TTC549 (cell line): ENCODE data around the gene C2CD2L.
A peak's percentile ranks its signal among the peaks of the same experiment; 100 is the strongest.
"Not testable (repeated sequence)": the region's sequence is repeated elsewhere in the genome, so short reads cannot be mapped to it uniquely, and the experiment has no call there.

Experiments
- FAIRE-seq: peaks from 2 replicates; lab custom pipeline; 2012; peaks lifted over from hg19 to GRCh38; lab: Jason Lieb, UNC

Gene C2CD2L

DNA sequence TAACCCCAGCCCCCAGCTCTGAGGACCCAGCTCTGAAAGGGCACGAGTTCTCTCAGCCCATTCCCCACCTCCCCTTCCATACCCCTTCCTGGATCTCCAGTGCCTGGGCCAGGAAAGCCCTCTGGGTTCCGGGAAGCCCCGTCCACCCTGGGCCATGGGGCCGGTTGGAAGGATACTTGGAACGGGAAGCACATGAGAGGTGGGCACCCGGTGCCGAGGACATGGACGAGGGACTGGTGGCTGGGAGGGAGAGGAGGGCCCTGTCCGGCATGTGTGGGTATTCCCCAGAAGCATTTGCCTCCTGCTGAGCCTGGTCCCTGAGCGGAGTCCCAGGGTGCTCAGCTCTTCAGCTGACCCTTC, 9.1 kb downstream of the C2CD2L start:
- FAIRE-seq: no peak

DNA sequence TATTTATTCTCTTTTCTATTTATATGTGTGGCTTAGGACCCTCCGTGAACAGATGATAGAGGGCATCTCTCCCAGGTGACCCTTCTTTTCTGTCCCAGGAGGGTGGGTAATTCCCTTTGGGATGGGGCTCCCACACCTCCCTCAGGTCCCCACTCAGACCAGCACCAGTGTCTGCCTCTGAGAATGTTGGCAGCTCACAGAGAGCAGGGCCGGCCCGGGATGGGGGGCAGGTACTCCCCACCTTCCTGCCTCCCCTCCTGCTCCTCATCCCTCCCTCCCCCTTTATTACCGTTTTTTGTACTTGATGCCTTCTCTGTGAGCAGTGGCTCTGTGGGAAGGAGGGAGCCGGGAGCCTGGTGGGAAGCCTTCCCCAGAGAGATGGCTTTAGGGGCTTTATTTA, 9.5 kb downstream of the C2CD2L start:
- FAIRE-seq: no peak

DNA sequence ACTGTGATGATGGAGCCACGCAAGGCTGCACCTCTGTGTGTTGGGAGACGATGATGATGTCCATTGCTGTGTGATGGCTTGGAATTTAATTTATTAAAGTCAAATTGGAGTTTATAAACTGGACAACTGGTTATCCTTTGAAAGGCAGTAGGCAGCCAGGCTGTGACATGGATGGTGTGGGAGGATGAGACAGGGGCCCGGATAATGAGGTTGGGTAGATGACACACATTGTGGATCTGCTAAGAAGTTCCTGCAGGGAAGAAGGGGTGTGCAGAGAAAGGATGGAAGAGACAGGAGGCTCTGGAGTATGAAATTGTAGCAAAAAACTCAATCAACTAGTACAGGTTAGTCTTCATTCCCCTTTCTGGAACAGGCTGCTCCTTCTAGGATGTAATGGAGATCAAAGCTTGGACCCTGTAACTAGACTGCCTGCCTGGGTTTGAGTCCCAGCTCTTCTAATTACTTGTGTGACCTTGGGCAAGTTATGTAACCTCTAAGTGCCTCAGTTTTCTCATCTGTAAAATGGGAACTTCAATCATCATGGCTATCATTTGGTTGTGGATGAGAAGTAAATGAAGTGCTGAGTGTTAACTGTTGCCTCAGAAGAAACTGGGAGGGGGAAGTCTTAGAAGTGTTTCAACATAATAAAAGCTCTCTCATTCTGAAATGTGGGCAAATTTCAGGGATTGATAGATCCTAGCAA, 10.0 kb downstream of the C2CD2L start:
- no peak for FAIRE-seq

DNA sequence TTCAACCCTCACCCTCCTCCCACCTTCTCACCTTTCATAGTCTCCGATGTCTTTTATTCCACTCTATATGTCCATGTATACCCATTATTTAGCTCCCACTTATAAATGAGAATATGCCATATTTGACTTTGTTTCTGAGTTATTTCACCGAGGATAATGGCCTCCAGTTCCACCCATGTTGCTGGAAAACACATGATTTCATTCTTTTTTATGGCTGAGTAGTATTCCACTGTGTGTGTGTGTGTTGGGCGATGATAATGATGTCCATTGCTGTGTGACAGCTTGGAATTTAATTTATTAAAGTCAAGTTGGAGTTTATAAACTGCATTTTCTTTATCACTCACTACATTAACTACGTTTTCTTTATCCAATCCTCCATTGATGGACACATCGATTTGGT, 11.1 kb downstream of the C2CD2L start:
- FAIRE-seq: no peak

DNA sequence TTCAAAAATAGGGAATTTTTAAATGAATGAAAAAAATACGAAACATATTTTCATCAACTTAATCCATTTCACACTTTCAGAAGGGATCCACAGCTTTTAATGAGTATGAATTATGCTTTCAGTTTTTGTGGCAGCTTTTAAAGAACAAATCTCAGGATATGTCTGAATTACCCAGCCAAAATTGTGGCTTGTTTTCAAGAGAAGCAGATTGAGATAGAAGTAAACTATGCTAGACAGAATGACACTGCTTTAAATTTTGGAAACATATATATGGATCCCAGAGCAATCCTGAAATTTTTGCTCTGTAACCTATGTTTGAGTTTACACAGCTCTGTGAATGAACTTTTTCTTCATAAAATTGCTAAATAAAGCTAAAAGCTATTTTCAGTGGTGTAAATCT, 11.8 kb downstream of the C2CD2L start:
- no peak for FAIRE-seq

DNA sequence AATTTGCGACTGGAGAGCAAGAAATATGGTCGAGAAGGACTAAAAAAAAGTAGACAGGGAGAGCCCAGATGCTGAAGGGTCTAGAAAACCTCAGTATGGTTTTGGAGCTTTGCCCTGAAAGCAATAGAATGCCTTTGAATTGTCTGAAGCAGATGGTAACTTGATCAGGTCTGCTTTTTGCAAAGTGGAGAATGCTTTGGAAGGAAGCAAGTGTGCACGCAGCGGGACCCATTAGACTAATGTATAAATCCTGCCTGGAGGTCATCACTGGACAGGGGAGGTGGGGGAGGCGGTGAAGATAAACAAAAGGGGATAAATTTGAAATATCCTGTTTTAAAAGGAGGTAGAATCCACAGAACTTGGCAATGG, 13.5 kb downstream of the C2CD2L start:
- FAIRE-seq: no peak

DNA sequence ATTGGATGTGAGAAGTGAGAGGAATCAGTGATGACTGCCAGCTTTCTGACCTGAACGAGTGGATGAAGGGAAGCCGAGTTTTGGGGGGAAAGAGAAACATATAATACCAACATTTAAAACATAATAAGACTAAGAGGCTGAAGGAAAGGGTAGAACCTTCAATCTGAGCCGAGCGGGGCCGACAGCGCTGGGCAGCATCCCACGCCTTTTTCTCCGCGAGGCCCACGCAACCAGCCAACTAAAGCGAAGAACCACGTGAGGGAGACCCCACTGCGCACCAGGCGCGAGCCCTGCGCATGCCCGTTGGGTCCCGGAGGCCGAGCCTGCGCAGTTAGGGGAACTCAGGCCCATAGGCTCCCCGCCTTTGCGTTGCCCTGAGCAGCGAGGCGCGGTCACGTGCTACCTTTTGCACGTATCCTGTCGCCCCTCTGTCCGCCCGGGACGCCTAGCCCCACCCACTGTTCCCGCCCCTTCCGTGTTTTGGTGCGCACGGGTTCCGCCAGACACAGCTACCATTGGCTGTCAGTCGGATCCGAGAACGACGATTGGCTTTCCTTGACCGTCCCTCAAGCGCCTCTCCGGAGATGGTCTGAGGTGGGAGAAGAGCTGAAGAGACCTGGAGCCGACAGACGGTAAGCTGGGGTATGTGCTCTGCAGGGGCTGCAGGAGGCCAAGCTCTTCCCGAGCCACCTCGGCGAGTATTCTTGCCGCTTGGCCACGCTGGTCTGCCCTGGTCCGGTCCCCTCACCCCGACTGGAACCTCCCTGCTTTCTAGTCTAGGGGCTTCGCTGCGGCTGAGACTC, 14.1 kb downstream of the C2CD2L start, which contains the start of gene HINFP:
HINFP (plus strand) TSS at position 573 of the 803 bp plus-strand sequence. CDS start 5,365 bp downstream, outside the sequence.
- peak; percentile 92 for FAIRE-seq

DNA sequence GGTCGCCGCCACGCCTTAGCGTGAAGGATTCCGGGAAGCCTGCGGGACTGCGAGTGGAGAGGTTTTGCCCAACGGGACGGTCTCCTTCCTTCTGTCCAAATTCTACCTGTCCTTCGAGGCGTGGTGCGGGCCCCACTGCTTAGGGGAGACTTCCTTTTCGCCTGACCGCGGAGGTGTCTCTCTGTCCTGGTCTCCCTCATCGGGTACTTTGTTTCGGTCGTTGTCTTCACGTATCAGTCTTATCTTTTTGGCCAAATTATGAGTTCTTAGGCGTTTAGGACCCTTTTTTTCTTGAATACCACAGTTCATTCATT, 14.6 kb downstream of the C2CD2L start:
- FAIRE-seq: no peak

DNA sequence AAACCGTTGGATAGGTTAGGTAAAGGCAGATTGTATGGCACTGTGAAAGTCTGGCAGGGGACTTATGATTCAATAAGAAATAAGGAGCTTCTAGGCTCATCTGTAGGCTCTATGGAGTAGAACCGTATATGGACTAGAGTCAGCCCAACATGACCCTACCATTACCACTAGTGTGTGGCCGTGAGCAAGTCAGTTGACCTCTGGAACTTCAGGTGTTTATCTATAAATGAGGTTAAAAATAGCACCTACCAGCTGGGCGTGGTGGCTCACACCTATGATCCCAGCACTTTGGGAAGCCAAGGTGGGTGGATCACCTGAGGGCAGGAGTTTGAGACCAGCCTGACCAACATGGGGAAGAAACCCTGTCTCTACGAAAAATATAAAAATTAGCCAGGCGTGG, 18.7 kb downstream of the C2CD2L start:
- FAIRE-seq: no peak

DNA sequence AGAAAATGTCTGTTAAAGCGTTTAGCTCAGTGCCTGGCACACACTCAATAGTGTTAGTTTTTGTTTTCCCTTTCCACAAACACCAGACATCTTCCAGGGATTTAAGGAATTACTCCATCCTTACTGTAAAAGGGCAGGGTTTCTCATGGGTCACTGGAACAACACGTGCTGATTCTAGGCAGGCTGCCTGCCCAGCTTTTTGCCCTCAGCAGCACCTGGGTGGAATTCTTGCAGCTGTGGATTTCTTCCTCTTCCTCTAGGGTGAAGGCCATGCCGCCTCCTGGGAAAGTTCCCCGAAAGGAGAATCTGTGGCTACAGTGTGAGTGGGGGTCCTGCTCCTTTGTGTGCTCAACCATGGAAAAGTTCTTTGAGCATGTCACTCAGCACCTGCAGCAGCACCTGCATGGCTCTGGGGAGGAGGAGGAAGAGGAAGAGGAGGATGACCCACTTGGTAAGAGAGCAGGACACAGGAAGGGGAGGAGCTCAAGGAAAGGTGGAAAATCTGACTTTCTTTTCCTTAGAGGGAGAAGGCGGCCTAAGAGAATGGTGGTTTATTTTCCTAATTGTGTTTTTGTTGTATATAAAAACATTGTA, 19.6 kb downstream of the C2CD2L start:
- no peak for FAIRE-seq

DNA sequence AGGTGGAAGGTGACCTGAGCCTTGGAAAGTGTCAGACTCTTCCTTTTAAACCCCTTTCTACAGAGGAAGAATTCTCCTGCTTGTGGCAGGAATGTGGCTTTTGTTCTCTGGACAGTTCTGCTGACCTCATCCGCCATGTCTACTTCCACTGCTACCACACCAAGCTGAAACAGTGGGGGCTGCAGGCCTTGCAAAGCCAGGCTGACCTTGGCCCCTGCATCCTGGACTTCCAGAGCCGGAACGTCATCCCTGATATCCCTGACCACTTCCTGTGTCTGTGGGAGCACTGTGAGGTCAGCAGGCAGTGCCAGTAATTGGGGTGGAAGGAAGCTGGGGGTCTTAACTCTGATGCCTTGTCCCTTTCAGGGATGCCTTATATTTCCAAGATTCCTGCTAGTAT, 23.5 kb downstream of the C2CD2L start:
- no peak for FAIRE-seq

DNA sequence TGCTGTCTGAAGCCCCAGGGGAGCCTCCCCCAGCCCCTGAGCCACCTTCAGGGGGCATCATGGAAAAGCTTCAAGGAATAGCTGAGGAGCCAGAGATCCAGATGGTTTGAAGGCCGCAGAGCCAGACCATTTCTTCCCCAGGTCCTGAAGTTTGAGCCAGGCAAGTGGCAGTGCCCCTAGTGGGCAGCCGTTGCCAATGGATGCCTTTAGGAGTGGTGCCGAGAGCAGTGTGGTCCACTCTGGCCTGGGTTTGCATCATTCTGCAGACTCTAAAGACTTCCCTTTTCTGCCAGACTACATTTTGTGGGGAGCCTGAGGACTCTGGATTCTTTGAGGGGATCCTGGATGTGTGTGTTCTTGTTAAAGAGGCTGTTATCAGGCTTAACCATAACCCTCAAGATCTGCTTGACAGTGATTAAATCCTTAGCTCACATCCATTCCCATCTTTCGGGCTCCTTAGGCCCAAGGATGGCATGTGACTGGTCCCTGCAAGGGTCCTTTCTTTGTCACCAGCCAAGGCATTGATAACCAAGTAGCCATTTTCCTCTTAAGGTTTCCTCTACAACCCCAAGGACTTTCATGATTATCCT, 27.3 kb downstream of the C2CD2L start:
- FAIRE-seq: no peak

DNA sequence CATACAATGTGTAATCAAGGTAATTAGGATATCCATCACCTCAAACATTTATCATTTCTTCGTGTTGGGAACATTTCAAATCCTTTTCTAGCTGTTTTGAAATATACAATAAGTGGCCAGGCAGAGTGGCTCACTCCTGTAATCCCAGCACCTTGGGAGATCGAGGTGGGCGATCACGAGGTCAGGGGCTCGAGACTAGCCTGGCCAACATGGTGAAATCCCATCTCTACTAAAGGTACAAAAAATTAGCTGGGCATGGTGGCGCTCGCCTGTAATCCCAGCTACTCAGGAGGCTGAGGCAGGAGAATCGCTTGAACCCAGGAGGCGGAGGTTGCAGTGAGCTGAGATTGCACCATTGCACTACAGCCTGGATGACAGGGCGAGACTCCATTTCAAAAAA, 32.1 kb downstream of the C2CD2L start:
- not testable (repeated sequence) for FAIRE-seq

DNA sequence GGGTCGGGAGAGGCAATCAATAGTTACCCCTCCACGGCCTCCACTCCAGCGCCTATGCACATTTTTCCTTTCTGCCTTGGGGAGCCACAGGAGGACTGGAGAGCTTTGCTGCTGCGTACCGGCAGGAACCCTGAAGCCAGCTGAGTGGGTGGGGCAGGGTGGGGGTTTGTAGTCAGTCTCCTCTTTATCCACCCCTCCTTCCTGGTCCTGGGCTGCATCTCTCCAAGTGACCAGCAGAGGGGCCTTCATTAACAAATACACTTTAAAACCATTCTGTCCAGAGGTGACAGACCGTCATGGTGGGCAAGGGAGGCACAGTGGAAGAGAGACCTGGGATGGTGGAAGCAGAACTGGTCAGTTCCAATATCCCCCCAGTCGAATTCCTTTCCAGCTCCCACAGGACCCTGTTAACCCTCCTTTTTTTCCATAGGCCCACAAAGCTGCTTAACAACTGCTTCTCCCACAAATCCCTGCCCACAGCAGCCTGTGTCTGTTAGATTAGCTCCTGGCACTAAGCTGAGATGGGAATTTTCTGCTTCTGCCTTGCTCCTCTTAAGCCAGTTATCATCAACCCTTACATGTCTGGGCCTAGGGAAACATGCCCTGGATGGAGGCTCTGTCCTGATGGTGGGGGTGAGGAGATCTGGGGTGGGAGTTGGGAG, 37.8 kb downstream of the C2CD2L start:
- no peak for FAIRE-seq

DNA sequence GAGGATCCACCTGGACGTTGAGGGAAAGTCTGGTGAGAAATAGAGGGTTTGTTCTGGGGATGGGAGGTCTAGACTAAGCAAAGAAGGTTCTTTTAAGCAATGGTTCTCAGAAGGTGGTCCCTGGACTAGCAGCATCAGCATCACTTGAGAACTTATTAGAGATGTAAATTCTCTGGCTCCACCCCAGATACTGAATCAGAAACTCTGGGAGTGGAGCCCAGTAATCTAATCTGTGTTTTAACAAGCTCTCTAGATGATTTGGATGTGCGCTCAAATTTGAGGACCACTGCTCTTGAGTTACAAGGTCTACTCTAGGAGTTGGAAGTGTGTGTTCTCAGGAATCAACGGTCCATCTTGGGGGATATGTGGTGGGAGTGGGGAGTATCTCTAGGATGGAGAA, 38.4 kb downstream of the C2CD2L start:
- no peak for FAIRE-seq

DNA sequence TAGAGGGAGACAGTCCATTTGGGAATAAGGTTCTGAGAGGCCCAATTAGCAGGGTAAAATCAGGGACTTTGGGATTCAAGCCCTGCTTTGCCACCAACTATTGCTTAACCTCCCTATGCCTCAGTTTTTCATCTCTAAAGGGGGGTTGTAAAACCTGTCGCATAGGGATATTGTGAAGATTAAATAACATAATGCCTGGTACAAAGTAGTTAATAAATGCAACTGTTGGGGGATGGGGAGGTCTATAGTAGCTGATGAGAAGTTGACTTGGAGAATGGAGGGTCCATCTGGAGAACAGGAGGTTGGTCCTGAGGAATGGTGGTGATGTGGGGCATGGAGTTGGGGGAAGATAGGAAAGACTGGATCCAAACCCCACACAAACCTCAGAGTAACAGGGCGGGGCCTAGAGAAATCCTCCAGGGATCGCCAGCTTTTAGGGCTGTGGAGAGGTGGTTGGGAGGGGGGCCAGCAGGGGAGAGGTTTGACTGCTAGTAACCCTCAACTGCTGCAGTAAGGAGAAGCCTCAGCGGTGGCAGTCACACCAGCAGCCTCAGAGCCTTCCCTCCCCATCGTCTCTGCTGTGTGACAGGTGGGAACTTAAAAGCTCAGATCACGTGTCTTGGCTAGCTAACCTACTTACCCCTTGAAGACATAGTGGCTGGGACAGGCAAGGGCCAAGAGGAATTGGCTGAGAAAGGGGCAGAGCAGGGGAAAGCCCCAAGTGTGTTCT, 40.6 kb downstream of the C2CD2L start:
- FAIRE-seq: no peak

DNA sequence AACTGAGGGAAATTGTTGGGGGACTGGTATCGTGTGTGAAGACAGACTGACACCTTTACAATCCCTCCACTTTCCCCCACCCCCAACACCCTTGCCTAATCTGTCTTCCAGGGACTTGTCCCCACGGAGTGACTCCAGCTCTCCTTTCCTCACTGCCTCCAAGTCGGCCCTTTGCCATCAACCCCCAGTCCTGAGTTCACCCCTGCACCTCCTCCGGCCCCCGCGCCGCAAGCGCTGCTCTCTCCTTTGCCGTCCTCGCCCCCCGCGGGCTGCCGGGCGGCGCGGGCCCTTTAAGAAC, 41.5 kb downstream of the C2CD2L start:
- FAIRE-seq: no peak

DNA sequence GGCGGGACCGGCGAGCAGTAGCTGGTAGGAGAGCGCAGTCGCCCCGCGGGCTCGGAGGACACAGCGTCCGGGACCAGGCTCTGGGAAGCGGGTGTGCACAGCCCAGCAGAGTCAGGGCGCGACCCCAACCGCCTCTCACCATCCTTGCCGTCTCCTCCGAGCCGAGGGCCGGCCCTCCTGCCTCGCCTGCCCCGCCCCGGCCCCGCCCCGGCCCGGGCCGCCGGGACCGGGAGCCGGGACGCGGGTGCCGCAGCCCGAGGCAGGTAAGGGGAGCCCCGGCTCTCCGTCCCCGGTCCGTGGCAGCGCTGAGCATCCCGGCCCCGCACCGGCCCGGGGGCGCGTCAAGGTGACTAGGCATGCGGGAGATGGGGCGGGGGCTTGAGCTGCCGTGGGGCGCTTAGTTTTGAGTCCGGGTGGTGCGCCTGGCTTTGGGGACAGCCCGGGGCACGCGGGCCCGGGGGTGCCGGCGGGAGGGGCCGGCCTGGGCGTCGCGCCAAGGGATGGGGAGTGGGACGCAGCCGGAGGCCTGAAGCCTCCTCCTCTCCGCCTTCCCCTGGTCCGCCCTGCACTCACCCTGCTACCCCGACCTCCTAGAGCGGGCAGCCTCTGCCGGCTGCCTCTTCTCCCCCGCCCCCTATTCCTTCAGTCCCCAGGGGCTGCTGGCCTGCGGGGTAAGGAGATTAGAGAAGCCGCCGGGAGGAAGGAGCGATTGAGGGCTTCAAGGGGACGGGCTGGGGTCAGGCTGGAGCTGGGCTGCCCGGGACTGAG, 42.1 kb downstream of the C2CD2L start, which contains the start of gene ABCG4:
ABCG4 (plus strand) TSS at position 35 of the 768 bp plus-strand sequence. CDS start 914 bp downstream, outside the sequence.
- FAIRE-seq: no peak

DNA sequence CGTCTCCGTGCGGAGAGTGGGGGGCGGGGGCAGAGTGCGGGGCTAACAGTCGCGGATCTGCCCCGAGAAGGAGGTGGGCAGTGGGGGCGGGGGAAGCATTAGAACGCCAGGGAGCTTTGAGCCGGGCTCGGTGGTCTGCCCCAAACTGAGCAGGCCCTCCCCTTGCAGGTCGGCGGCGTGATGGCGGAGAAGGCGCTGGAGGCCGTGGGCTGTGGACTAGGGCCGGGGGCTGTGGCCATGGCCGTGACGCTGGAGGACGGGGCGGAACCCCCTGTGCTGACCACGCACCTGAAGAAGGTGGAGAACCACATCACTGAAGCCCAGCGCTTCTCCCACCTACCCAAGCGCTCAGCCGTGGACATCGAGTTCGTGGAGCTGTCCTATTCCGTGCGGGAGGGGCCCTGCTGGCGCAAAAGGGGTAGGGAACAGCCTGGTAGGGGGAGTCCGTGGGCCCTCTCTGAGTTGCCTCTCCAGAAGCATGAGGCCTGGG, 42.7 kb downstream of the C2CD2L start:
- FAIRE-seq: no peak

DNA sequence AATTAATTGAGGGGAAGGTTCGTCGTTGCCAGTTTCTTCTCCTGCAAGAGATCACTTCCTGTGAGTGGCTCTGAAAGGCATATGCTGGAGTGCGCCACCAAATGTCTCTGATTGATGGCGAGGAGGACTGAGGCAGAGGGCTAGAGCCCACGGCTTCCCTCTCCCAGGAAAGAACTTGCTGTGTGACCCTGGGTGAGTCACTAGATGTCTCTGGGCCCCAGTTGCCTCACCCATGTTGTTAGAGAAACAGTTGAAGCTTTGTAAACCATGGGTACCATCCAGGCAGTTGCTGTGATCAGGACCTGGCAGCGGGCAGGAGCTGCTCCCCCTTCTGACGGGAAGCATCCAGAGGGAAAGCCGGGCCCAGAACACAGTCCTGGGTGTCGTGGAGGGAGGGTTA, 44.9 kb downstream of the C2CD2L start:
- FAIRE-seq: no peak

DNA sequence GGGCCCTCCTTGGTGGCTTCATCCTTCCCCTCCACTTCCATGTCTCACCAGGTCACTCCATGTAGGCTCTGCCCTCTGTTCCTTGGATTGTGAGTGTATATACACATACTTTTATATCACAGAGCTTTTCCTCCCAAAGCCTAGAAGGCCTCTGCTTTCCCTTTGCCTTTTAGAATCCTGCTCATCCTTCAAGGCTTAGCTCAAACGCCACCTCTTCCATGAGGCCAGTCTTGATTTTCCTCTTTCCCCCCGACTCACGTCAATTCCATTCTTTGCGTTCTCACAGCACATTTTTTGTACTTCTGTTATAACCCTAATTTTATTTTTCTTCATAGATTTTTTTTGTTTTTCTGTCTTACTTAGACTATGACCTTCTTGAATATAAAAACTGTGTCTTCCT, 45.5 kb downstream of the C2CD2L start:
- no peak for FAIRE-seq
